CD4-positive, alpha-beta T cell treated with Interleukin-21 for 1 hour (primary cell): ENCODE measurements around the gene NXNL1.

Experiments used
- DNase-seq: peaks from one replicate; pipeline ENCODE4 v3.0.0-alpha.2; 2020

Gene NXNL1

GRCh38 chr19:17415121-17415520 lies 45.6 kb downstream of the NXNL1 start:
- DNase-seq, result no peak

- no peak for DNase-seq
Observed at GRCh38 chr19:17414097-17414496, 46.6 kb downstream of the NXNL1 start.

DNA sequence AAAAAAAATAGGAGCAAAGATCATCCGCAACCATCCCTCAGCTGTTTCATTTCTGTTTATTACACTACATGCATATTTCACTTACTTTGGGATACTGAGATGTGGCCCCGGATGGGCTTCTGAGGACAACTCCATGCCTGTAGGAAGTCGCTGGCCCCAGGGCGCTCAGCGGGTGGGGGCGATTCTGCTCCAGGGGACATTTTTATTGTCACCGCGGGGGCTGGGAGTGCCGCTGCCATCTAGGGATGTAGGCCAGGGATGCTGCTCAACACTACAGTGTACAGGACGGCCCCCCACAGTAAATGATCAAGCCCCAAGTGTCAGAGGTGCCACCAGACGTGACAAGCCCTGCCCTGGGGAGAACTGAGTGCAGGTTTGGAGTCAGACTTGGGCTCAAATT lies 48.9 kb downstream of the NXNL1 start:
- DNase-seq, result no peak

DNA sequence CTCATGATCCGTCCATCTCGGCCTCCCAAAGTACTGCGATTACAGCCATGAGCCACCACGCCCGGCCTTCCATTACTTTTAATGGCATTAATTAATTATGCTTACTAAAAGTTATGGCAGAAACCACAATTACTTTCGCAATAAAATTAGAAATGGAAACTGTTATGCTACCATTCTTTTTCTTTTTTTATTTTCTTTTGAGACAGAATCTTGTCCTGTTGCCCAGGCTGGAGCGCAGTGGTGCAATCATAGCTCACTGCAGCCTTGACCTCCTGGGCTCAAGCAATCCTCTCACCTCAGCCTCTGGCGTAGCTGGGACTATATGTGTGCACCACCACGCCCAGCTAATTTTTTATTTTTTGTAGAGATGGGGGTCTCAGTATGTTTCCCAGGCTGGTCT lies 50.7 kb downstream of the NXNL1 start:
- no peak for DNase-seq

DNA sequence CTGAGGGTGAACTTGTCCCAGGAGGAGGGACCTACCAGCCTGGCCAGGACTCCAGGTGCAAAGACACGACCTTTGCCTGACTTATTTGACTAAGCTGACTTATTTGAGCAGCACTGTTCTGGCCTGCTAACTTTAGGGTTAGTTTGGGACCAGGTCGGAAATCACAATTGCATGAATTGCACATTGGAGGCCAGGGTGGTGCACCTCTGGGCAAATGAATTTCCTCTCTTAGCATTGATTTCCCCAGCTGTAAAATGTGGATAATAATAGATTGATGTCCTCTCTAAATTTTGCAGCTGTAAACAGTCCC lies 53.9 kb downstream of the NXNL1 start:
- DNase-seq, result no peak

GRCh38 chr19:17406046-17406886 lies 54.5 kb downstream of the NXNL1 start:
- peak; percentile 40 for DNase-seq
